IPS DF 4.7 (cell line): ENCODE results near the gene SPG7.
"Not testable (repeated sequence)": the region's sequence is repeated elsewhere in the genome, so short reads cannot be mapped to it uniquely, and the experiment has no call there.

Experiments
- DNase-seq: peaks from one replicate; pipeline ENCODE4 v3.0.0-alpha.2; 2013; ENCODE audit warnings: low spot score; ENCODE audit errors: extremely low read depth

The SPG7 gene

DNA sequence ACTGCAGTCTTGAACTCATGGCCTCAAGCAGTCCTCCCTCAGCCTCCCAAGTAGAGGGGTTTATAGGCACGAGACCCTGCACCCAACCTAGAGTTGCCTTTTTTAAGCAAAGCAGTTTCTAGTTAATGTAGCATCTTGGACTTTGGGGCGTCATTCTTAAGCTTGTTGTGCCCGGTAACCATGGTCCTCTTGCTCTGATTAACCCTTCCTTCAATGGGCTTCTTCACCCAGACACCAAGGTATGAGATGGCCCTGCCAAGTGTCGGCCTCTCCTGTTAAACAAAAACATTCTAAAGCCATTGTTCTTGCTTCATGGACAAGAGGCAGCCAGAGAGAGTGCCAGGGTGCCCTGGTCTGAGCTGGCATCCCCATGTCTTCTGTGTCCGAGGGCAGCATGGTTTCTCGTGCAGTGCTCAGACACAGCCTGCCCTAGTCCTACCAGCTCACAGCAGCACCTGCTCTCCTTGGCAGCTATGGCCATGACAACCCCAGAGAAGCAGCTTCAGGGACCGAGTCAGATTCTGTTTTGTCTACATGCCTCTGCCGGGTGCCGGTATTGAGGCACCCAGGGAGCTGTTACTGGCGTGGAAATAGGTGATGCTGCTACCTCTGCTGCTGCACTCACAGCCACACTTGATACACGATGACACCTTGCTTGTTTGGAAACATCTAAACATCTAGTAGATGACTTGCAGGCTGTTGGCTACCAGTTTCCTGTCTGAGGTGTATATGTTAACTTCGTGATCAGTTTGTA lies 55.6 kb downstream of the SPG7 start:
- DNase-seq: no peak

DNA sequence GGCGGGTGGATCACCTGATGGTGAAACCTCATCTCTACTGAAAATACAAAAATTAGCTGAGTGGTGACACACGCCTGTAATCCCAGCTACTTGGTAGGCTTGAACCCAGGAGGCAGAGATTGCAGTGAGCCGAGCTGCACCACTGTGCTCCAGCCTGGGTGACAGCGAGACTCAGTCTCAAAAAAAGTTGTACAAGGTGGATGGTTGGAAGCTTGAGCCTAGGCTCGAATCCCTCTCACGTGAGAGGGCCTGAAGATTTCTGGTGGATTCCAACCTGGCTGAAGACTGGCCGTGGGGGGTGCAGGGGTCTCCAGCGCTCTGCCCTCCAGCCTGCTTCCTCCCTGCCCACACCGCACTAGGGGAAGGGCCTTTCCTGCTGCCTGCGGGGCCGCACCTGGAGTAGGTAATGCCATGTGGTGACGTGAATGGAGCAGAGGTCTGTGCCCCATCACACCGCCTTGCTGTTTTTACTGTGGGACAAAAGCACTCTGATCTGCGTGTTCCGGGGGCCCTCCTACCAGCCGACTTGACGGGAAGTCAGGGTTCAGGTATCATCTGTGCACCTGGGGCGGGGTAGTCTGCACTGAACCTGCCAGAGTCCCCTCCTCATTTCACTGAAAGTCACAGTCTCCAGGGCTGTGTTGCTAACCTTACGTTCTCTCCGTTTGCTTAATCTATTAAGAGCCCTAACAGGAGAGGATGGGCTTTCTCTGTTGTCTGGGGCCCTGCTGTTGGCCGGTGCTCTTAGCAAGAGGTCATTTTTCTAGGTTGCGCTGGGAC lies 56.5 kb downstream of the SPG7 start:
- DNase-seq: peak; percentile 56

DNA sequence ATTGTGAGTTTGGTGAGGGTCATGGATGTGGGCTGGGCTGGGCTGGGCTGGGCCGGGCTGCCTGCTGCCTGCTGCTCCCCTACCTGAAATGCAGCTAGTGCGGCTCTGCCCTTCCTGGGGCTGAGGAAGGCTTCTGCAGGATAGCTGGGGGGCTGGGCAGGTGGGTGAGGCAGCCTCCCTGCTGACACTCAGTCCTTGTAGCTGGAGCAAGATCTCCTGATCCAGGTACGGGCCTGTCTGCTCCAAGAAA lies 57.0 kb downstream of the SPG7 start:
- peak; percentile 28 for DNase-seq

DNA sequence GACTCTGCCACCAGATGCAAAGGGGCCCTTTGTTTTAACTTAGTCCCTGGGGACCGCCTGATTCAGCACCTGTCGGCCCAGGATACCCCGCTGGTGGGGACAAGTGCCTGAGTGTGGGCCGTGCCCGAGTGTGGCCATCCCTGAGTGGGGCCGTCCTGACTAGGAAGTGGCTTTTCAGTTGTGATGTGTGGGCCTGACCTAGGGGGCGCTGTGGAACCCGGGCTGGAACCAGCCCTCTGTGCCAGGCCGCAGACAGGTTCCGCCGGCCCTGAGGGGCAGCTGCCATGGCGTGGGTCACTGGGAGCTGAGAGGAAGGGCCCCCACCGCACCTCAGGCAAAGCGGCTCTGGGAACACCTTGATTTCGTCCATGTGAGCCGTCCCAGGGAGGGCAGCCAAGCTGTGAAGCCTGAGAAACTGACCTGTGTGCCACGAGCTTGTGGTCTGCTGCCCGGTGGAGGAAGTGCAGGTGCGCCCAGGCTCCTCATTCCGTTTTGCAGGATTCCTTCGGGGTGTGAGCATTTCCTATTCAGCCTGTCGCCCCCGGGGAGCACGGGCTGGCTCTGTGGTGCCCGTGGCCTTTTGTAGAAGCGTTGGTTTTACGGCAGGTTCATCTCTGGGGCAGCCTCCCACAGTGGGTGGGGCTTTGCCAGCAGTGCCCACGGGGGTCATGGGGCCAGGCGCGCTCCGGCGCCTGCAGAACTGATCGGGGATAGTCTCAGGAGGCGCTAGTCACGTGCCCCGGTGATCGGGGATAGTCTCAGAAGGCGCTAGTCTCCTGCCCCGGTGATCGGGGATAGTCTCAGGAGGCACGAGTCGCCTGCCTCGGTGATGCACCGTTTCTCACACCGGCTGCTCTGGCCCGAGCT lies 57.5 kb downstream of the SPG7 start:
- DNase-seq: peak; percentile 41

DNA sequence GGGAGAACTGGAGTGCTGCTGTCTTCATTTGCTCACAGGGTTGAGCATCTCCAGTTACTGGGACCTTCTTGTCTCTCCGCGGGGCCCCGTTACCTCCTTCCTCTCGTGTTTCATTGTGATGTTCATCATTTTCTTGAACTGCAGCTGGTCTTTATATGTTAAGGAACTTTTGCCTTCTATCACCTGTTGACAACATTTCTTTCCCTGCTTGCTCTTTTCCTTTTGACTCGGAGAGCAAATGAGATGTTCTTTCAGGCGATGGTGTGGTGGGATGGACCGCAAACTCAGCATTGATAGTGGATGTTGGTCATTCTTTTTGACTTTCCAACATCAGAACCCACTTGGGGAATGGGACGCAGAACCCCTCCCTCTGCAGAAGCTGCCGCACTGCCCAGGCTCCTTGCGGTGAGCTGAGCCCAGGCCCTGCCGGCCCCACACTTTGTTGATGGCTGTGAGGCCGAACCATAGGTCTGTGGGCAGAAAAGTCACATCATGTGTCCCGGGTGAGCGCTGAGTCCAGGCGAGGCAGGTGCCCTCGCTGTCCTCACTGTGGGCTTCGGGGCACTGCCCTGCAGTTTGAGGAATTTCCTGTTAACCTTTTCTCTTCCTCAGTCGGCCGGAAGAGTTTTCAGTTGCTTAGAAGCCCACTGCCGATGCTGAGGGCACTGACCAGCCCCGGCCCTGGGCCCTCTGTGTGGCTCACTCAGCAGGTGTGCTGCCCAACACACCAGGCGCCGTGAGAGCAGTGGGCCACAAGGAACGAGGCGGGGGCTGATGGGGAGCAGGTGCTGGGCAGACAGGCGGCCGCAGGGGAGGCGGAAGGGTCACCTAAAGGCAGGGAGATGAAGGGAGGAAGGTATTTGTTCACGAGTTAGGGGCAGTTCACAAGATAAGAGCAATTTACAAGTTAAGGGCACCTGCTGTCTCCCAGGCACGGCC lies 59.7 kb downstream of the SPG7 start:
- DNase-seq: no peak

DNA sequence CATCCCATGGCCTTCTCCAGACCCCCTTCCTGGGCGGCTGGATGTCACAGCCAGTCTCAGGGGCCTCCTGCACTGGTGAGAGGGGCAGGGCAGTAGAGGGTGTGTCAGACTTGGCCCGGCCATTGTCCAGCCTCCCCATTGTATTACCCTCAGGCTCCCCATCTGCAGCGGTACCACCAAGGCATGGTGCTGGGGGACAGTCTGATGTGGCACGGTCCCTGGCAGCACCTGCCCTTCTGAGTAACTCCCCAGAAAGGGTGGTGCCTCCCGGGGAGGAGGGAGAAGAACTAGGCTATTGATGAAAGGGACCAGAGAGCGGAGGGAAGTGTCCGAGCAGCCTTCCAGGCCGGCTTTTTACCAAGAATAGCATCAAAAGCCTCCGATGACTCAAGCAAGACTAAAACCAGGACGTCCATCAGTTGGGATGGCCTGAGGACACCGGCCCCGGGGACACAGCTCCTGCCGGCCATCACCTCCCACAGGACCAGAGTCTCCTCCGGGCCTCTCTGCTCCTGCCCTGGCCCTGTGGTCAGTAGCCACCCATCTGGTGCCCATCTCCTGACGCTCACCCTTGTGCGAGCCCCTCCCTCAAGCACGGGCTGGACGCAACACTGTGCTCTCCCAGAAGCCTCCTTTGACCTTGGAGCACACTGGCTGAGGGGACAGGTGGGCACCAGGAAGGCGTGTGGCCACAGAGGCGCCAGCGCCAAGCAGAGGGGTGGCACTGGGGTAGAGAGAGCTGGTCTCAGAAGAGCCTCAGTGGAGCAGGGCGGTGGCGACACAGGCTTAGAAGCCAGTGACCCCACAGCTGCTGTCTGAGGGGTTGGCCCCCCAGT lies 61.5 kb downstream of the SPG7 start:
- DNase-seq: no peak

DNA sequence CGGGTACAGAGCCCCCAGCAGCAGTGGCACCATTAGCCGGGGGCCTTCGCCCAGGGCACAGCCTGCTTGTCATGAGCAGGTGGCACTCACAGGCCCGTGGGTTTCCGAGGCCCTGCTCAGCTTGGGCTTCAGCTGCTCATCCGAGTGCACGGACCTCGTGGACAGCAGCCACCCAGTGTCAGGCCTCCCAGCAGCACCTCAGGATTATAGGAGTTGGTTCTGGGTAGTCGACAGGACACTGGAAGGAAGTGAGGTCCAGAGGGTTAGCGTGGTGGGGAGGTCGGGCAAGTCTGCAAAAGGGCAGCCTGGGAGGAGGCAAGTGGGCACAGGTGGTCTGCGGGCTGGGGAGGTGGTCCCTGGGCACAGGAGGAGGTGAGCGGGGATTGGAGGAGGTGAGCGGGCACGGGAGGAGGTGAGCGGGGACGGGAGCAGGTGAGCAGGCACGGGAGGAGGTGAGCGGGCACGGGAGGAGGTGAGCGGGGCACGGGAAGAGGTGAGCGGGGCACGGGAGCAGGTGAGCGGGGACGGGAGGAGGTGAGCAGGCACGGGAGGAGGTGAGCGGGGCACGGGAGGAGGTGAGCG lies 62.2 kb downstream of the SPG7 start:
- no peak for DNase-seq

DNA sequence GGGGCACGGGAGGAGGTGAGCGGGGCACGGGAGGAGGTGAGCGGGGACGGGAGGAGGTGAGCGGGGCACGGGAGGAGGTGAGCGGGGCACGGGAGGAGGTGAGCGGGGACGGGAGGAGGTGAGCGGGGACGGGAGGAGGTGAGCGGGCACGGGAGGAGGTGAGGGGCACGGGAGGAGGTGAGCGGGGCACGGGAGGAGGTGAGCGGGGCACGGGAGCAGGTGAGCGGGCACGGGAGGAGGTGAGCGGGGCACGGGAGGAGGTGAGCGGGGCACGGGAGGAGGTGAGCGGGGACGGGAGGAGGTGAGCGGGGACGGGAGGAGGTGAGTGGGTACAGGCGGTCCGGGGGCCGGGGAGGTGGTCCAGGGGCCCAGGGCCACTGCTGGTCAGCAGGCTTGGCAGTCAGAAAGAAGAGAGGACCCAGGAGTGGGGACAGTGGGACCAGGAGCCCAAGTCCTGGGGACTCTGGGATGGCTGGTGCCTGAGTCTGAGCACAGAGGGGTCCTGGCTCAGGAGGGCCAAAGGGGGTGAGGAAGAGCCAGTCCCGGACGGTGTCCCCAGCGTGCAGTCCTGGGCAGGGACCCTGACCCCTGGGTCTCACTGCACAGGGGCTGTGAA lies 62.9 kb downstream of the SPG7 start:
- not testable (repeated sequence) for DNase-seq

DNA sequence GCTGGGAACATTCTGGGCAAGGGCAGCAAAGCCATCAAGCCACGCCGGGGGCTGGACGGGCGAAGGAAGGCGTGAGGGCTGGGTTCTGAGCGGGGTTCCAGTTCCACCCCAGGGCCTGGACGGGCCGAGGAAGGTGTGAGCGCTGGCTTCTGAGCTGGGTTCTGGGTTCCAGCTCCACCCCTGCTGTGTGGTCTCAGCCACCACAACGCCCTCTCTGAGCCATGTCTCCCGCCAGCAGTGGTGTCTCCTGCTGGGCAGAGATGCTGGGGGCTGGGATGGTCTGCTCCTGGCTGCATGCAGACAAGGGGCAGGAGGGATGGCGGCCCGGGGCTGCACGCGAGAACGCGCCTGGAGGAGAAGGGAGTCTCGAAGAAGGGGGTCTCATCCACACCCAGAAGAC lies 63.4 kb downstream of the SPG7 start:
- DNase-seq: no peak

DNA sequence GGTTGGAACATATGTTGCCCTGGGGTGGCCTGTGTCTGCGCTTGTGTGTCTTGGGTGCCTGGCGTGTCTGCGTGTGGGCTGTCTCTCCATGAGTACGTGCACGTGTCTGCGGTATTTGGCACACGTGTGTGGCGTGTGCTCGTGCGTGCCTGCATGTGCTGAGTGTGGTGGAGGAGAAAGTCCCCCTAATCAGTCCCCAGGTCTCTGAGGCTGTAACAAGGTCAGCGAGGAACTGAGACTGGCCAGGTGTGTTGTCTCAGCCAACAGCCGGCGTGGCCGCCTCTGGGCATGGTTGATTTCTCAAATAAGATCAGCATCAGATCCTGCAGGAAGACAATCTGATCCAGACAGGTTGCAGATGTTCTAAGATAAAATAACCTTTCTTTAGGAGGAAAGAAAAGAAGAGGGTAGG lies 63.9 kb downstream of the SPG7 start:
- DNase-seq: no peak

DNA sequence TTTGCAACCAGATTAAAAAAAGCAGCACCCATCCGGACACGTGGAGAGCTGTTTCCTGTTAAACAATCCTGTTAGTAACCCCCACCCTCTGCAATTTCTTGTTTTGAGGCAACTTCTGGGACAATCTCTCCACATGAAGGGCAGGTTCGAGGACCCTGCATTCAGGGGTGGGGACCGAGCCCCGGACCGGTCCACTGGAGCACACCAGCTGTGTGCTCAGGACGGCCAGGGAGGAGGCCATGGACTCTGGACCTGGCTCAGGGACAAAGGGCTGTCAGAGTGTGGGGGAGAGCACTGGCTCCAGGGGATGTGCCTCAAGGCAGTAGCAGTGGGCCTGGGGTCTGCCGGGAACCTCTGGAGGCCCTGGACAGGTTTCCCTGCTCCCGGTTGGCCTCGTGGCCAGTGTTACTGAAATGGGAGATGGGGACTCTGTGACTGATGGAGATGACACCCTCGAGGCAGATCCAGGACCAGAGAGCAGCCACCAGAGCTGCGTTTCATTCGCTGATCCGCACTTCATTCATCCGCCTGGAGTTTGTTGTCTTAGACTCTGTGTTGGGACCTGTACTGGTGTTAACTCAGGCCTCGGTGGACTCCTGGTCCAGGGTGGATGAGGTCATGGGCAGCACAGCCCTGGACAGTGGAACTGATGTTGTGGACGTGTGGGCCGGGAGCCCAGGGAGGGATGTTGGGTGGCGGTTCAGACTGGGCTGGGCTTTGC lies 64.4 kb downstream of the SPG7 start:
- no peak for DNase-seq

DNA sequence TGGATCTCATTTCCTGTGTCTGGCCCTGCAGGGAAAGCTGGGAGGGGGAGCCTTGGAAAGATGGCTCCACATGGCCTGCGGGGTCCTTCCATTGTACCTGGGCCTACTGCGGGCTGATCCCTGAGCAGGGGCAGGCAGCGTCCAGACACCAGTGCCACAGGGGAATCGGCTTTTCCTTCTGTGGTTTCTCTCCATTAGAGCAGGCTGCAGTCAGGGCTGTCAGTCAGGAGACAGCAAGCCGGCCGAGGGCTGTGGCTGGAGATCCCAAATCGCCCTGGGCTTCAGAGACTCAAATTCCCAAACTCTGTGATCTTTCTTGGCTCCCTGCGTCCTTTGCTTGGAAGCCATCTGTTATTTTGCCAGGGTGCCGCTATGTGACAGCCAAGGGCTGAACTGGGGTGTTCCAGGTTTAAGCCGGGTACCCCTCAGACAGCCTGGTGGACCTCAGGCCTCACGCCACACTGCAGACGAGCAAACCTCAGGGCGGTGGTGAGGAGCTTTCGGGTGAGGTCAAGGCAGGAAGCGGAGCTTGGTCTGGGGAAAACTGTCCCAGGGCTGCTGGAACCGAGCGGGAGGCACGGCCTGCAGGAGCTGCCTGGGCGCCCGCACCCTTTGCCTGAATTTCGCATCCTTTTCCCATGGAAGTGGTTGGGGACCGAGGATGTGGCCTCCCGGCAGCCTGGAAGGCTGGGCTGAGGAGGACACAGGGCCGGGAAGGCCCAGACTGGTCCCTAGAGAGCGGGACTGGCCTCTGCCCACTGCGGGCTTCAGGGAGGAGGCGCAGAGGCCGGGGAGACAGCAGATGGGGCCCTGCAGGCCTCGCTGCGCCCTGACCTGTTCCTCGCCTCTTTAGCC lies 65.8 kb downstream of the SPG7 start:
- no peak for DNase-seq

DNA sequence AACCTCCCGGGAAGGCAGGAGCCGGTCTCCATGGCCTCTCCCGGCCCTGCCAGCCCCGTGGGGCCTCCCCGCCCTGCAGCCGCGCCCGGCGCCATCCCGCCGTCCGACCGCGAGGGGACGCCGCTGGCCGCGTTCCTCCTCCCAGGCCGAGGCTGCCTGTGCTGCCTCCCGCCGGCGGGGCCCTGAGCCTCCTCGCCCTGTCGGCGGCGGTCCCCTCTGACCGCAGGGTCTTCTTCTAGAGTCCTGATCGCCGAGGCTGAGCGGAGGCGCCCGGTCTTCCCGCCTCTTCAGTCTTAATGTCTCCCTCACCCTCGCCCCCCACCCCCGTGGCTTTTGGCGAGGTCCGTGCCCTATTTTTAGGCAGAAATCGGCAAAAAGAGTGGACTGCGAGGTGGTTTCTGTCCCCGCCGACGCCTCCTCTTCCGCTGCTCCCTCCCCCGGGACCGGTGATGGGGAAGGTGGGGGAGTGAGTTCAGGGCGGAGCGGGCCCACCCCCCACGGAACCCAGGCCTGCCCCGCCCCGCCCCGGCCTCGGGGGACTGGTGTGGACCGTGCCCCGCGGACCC lies 66.6 kb downstream of the SPG7 start:
- DNase-seq: no peak

DNA sequence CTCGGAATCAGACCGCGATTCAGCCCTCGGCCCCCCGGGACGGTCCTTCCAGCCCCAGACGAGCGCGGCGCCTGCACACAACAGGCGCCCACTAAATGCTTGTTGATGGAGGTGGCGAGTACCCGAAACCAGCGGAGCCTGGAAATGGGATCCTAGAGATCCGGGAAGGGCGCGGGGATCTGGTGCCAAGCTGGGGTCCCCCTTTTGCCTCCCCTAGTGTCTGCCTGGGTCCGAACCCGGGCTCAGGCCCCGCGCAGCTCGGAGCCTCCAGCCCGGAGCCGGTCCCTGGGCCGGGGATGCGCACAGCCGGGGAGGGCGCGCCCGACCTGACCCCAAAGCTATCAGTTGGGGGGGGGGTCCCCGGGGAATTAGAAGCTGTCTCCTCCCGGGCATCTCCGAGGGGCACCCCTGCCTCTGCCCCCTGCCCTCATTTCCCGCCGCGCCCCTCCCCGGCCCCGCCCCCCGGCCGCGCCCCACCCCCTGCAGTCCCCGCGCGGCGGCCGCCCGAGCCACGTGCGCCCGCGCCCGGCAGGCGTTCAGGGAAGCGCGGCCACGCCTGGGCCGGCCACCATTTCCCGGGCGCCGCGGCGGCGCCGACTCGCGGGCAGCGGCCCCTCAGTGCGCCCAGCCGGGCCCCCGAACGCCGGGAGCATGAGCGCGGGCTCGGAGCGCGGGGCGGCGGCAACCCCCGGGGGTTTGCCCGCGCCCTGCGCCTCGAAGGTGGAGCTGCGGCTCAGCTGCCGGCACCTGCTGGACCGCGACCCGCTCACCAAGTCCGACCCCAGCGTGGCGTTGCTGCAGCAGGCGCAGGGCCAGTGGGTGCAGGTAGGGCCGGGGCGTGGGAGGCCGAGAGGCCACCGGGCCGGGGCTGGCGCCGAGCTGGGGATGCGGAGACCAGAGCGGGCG lies 67.3 kb downstream of the SPG7 start, which contains the start of gene CPNE7:
TSS of gene CPNE7 (plus strand) at position 512 of the 906 bp plus-strand sequence. CDS start at position 652, 140 bp downstream.
- no peak for DNase-seq

DNA sequence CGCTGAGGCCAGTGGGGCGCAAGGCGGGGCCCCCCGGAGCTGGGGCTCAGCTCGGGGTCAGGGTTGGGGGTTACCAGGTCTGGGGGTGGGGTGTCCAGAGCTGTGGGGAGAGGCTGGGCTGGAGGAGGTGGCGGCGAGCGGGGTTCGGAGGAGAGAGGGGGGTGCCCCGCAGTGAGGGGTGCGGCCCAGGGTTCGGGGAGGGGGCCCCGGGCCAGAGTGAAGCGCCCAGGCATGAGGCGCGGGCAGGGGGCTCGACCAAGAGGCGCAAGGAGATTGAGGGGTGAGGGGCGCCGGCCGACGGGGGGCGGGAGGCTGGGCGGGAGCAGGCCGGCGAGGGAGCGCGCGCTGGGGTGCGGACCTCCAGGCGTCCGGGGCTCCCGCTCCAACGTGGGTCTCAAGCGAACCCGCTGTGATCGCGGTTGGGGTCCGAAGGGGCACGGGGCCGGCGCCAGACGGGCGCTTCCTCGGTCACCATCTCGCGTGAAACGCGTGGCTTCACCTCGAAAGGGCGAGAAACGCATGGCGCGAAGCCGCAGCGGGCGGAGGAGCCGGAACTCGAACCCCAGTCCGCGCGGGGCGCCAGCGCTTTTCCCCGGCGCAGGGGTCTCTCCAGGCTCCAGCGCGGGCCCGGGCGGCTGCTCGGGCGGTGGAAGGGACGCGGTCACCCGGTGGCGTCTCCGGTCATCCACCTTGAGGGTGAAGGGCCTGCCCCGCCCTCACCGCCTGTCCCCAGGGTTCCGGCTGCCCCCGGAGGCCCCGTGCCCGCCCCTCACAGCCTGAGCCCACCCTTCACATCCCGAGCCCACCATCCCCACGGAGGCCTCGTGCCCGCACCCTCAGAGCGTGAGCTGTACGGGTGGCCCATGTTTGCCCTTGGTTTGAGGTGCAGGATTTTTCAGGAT lies 68.2 kb downstream of the SPG7 start:
- no peak for DNase-seq
